K562 (cell line): ENCODE results near the gene HEXIM2. TPM values are rescaled to one million over a fixed set of nuclear protein-coding genes. Genes with fewer than 3 reads are reported as not detected.

Experiments
- ESRRA ChIP-seq: fragments of 450-650 bp; IDR thresholded peaks from 2 replicates; pipeline ENCODE4 v1.6.1; 2014; ENCODE audit warnings: low read depth, mild to moderate bottlenecking, moderate library complexity, borderline replicate concordance
- FOXJ2 ChIP-seq: fragments of 200-800 bp; sonication (Bioruptor generic); IDR thresholded peaks from 2 replicates; pipeline ENCODE4 v1.6.1; 2016; ENCODE audit warnings: missing genetic modification characterization, missing compliant biosample characterization
- FOXP1 ChIP-seq: sonication (generic); formaldehyde crosslinking; IDR thresholded peaks from 2 replicates; pipeline ENCODE4 v1.8.0; 2022; ENCODE audit warnings: mild to moderate bottlenecking, missing genetic modification reagents
- GABPA ChIP-seq: fragments of 200-800 bp; sonication (Bioruptor generic); conservative IDR thresholded peaks from 2 replicates; pipeline ENCODE4 v1.6.1; 2016; ENCODE audit warnings: low read depth, missing genetic modification characterization, missing compliant biosample characterization
- HDAC8 ChIP-seq: fragments of 450-650 bp; IDR thresholded peaks from 2 replicates; pipeline ENCODE4 v1.6.1; 2016; ENCODE audit warnings: mild to moderate bottlenecking, missing genetic modification characterization, moderate library complexity, missing compliant biosample characterization
- KLF1 ChIP-seq: fragments of 450-650 bp; IDR thresholded peaks from 2 replicates; pipeline ENCODE4 v1.6.1; 2016; ENCODE audit warnings: missing genetic modification characterization, missing compliant biosample characterization
- NEUROD1 ChIP-seq: fragments of 150-350 bp; IDR thresholded peaks from 2 replicates; pipeline ENCODE4 v1.6.1; 2014; ENCODE audit warnings: borderline replicate concordance, low read length, low read depth; ENCODE audit not compliant: partially characterized antibody
- NFYB ChIP-seq: IDR thresholded peaks from 2 replicates; pipeline ENCODE4 v1.6.1; 2011; ENCODE audit warnings: mild to moderate bottlenecking, moderate library complexity; ENCODE audit not compliant: insufficient read length; ENCODE audit errors: extremely low read depth
- NONO ChIP-seq, 2 experiments: fragments of 200-400 bp in 1 of 2; fragments of 450-650 bp in 1 of 2; formaldehyde crosslinking in 1 of 2; IDR thresholded peaks; 2 replicates each; pipeline ENCODE4 v1.6.1; 2017; ENCODE audit warnings: low read depth in 2 of 2, mild to moderate bottlenecking in 2 of 2, moderate library complexity in 2 of 2, low read length in 1 of 2
- SLC30A9 ChIP-seq: fragments of 250-450 bp; sonication (Bioruptor Pico); IDR thresholded peaks from 2 replicates; pipeline ENCODE4 v1.8.0; 2022; ENCODE audit warnings: mild to moderate bottlenecking, moderate library complexity
- SP1 ChIP-seq: sonication (generic); formaldehyde crosslinking; IDR thresholded peaks from 2 replicates; pipeline ENCODE4 v1.8.1; 2022; ENCODE audit warnings: mild to moderate bottlenecking, missing genetic modification reagents
- ZNF263 ChIP-seq: sonication (generic); formaldehyde crosslinking; IDR thresholded peaks from 2 replicates; pipeline ENCODE4 v1.8.0; 2022; ENCODE audit warnings: mild to moderate bottlenecking, missing genetic modification reagents, borderline replicate concordance
- ZNF324 ChIP-seq: fragments of 250-450 bp; sonication (Bioruptor Pico); IDR thresholded peaks from 2 replicates; pipeline ENCODE4 v1.4.0; 2020; ENCODE audit warnings: mild to moderate bottlenecking
- ZNF707 ChIP-seq: fragments of 250-450 bp; sonication (Bioruptor Pico); conservative IDR thresholded peaks from 2 replicates; pipeline ENCODE4 v1.8.0; 2022; ENCODE audit warnings: inconsistent platforms, mild to moderate bottlenecking, moderate library complexity
- ZNF764 ChIP-seq: fragments of 250-450 bp; sonication (Bioruptor Pico); IDR thresholded peaks from 2 replicates; pipeline ENCODE4 v1.4.0; 2020; ENCODE audit warnings: low read depth, mild to moderate bottlenecking, moderate library complexity
- polyA plus RNA-seq, 8 experiments: library from polyadenylated mRNA; depleted of rRNA in 4 of 8; stranded (reverse) in 5 of 8; unstranded in 3 of 8; fragments of >200 nt; fragmentation: Nextera tagmentation in 2 of 8; fragmentation: Illumina TruSeq in 1 of 8; extraction: Ambion mirVana in 2 of 8; extraction: Trizol in 1 of 8; gene quantifications; 2 replicates each; pipeline versions ENCODE4 v1.2.1 to v1.2.3, GENCODE V29; 2011 to 2014; ENCODE audit warnings: inconsistent platforms in 1 of 8, missing spikeins in 1 of 8
- total RNA-seq, 7 experiments: library from RNA; depleted of rRNA in 6 of 7; stranded (reverse); fragments of >200 nt in 6 of 7; fragmentation: Illumina TruSeq in 2 of 7; extraction: Trizol in 2 of 7; gene quantifications; 2 replicates each; pipeline versions ENCODE4 v1.2.1 to v1.2.3, GENCODE V29; 2011 to 2021; ENCODE audit warnings: low replicate concordance in 1 of 7
- TF ChIP-seq, protein P1 (sequence below): IDR thresholded peaks from 2 replicates; pipeline ENCODE4 v1.6.1; 2016; ENCODE audit warnings: missing genetic modification characterization, missing compliant biosample characterization
- TF ChIP-seq, protein P2 (sequence below): fragments of 150-350 bp; conservative IDR thresholded peaks from 2 replicates; pipeline ENCODE4 v1.6.1; 2014; ENCODE audit warnings: low read length
- TF ChIP-seq, protein P3 (sequence below): sonication (generic); formaldehyde crosslinking; IDR thresholded peaks from 2 replicates; pipeline ENCODE4 v1.8.1; 2023; ENCODE audit warnings: mild to moderate bottlenecking, missing genetic modification reagents, moderate library complexity
- TF ChIP-seq, protein P4 (sequence below): fragments of 200-400 bp; formaldehyde crosslinking; IDR thresholded peaks from 2 replicates; pipeline ENCODE4 v1.6.1; 2017; ENCODE audit warnings: mild to moderate bottlenecking, low read depth, low read length, moderate library complexity

Gene HEXIM2
- total and polyA plus RNA-seq, 9 of the 15 experiments (the other 6 are each of a cell fraction or from before 2014, with no cell fraction given): 0.69 to 3.4 (median 1.1) TPM; not detected in 2

DNA sequence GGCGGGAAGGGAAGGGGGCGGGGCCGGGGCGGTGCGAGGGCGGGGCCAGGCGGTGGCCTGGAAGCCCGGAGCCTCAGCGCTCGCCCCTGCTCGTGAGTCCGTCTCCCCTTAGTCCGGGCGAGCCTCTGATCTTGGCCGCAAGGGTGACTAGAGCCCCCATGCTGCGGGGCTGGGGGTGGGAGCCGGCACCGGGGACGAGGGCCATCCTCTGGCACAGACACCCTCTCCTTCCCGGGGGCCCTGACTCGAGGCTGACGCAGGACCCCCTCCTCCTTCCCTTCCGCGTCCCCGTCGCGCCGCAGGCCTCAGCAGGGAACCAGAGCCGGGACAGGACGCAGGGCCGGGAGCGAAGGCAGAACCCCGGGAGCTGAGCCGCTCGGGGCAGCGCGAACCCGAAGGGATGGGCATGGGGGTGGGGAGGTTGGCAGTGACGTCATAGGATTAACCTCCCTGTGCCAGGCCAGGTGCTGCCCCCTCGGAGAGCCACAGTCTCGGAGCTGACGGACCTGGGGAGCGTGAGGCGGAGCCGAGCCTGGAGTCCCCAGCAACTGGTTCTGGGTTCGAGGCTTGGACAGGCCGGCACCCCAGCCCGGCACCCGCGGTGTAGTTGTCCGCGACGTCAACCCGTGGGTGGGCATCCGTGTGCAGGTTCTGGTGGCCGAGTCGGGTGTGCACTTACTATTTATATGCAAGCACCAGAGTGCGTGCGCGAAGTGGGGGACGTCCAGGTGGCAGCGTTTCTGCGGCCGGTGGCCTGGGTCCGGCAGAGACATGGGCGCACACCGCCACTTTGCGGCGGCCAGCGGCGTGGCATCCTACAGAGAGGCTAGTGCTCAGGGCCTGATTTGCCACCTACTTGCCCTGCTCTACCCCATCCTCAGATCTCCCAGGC lies 28.9 kb upstream of the HEXIM2 start (continued):
- peak; percentile 99 for TF ChIP-seq ZNF764
- 0 out of 2 replicates have a peak, but pooled peaks have one; percentile 26 for TF ChIP-seq HDAC8 (tag)
- no peak for TF ChIP-seq NONO (IDR thresholded peaks at IDR 0.05; ENCODE audit: low read depth in 2 of 2, low read length in 1 of 2)
- TF ChIP-seq ESRRA: no peak
- TF ChIP-seq, protein P1, sequence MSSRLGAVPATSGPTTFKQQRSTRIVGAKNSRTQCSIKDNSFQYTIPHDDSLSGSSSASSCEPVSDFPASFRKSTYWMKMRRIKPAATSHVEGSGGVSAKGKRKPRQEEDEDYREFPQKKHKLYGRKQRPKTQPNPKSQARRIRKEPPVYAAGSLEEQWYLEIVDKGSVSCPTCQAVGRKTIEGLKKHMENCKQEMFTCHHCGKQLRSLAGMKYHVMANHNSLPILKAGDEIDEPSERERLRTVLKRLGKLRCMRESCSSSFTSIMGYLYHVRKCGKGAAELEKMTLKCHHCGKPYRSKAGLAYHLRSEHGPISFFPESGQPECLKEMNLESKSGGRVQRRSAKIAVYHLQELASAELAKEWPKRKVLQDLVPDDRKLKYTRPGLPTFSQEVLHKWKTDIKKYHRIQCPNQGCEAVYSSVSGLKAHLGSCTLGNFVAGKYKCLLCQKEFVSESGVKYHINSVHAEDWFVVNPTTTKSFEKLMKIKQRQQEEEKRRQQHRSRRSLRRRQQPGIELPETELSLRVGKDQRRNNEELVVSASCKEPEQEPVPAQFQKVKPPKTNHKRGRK: no peak
- TF ChIP-seq GABPA (tag): no peak
- no peak for TF ChIP-seq NEUROD1
- no peak for TF ChIP-seq KLF1
- TF ChIP-seq FOXJ2 (tag): no peak
- TF ChIP-seq, protein P2, sequence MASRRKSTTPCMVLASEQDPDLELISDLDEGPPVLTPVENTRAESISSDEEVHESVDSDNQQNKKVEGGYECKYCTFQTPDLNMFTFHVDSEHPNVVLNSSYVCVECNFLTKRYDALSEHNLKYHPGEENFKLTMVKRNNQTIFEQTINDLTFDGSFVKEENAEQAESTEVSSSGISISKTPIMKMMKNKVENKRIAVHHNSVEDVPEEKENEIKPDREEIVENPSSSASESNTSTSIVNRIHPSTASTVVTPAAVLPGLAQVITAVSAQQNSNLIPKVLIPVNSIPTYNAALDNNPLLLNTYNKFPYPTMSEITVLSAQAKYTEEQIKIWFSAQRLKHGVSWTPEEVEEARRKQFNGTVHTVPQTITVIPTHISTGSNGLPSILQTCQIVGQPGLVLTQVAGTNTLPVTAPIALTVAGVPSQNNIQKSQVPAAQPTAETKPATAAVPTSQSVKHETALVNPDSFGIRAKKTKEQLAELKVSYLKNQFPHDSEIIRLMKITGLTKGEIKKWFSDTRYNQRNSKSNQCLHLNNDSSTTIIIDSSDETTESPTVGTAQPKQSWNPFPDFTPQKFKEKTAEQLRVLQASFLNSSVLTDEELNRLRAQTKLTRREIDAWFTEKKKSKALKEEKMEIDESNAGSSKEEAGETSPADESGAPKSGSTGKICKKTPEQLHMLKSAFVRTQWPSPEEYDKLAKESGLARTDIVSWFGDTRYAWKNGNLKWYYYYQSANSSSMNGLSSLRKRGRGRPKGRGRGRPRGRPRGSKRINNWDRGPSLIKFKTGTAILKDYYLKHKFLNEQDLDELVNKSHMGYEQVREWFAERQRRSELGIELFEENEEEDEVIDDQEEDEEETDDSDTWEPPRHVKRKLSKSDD: 0 out of 2 replicates have a peak, but pooled peaks have one; percentile 16
- no peak for TF ChIP-seq ZNF324 (CRISPR knock-in tag)
- TF ChIP-seq, protein P3, sequence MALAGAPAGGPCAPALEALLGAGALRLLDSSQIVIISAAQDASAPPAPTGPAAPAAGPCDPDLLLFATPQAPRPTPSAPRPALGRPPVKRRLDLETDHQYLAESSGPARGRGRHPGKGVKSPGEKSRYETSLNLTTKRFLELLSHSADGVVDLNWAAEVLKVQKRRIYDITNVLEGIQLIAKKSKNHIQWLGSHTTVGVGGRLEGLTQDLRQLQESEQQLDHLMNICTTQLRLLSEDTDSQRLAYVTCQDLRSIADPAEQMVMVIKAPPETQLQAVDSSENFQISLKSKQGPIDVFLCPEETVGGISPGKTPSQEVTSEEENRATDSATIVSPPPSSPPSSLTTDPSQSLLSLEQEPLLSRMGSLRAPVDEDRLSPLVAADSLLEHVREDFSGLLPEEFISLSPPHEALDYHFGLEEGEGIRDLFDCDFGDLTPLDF: no peak
- no peak for TF ChIP-seq ZNF707 (CRISPR knock-in tag)
- TF ChIP-seq SLC30A9 (CRISPR knock-in tag): no peak
- TF ChIP-seq, protein P4, sequence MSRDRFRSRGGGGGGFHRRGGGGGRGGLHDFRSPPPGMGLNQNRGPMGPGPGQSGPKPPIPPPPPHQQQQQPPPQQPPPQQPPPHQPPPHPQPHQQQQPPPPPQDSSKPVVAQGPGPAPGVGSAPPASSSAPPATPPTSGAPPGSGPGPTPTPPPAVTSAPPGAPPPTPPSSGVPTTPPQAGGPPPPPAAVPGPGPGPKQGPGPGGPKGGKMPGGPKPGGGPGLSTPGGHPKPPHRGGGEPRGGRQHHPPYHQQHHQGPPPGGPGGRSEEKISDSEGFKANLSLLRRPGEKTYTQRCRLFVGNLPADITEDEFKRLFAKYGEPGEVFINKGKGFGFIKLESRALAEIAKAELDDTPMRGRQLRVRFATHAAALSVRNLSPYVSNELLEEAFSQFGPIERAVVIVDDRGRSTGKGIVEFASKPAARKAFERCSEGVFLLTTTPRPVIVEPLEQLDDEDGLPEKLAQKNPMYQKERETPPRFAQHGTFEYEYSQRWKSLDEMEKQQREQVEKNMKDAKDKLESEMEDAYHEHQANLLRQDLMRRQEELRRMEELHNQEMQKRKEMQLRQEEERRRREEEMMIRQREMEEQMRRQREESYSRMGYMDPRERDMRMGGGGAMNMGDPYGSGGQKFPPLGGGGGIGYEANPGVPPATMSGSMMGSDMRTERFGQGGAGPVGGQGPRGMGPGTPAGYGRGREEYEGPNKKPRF: no peak
- peak; percentile 76 for TF ChIP-seq SP1
- no peak for TF ChIP-seq NFYB
- TF ChIP-seq FOXP1: no peak
- TF ChIP-seq ZNF263 (CRISPR knock-in tag): 0 out of 2 replicates have a peak, but pooled peaks have one; percentile 26
